BLaER1 (cell line): Measurements from ENCODE around the gene NPAS3.

Source experiments
- H3K27ac ChIP-seq: shearing (Covaris generic); formaldehyde crosslinking; 2 replicates; pipeline ENCODE4 v1.8.1; 2022
- H3K27me3 ChIP-seq: shearing (Covaris generic); formaldehyde crosslinking; 2 replicates; pipeline ENCODE4 v1.8.1; 2022
- H3K36me3 ChIP-seq: shearing (Covaris generic); formaldehyde crosslinking; 2 replicates; pipeline ENCODE4 v1.8.1; 2022
- H3K4me1 ChIP-seq: shearing (Covaris generic); formaldehyde crosslinking; 2 replicates; pipeline ENCODE4 v1.8.1; 2022
- H3K4me2 ChIP-seq: shearing (Covaris generic); formaldehyde crosslinking; 2 replicates; pipeline ENCODE4 v1.8.1; 2022
- H3K4me3 ChIP-seq: shearing (Covaris generic); formaldehyde crosslinking; 2 replicates; pipeline ENCODE4 v1.8.1; 2022
- H3K9ac ChIP-seq: shearing (Covaris generic); formaldehyde crosslinking; 2 replicates; pipeline ENCODE4 v1.8.1; 2022
- H3K9me3 ChIP-seq: shearing (Covaris generic); formaldehyde crosslinking; 2 replicates; pipeline ENCODE4 v1.8.1; 2022
- H4K20me1 ChIP-seq: shearing (Covaris generic); formaldehyde crosslinking; 2 replicates; pipeline ENCODE4 v1.8.1; 2022
- Cebpa-rat ChIP-seq: shearing (Covaris generic); IDR thresholded peaks from 2 replicates; pipeline ENCODE4 v1.8.1; 2022

Gene NPAS3

DNA sequence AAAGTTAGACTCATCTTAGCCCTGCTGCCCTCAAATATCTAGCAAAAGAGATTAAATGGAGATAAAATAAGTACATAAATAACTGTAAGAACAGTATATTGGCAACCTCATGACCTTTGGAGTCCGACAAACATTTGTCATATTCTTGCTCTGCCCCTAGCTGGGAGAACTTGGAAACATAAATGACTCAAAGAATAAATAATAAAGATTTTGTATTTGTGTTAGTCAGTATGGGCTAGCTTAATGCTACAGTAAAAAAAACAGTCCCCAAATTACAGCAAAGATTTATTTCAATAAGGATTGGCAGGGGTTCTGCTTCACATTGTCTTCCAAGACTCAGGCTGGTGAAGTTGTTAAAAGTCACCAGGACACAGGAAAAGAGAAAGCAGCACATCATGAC lies 791.5 kb downstream of the NPAS3 start:
- no peak overlapping the region for H3K9ac ChIP-seq
- no peaks in the 10 kb centered on the region for H3K27me3 ChIP-seq
- H3K4me1 ChIP-seq = peaks cover 13% of the 10 kb centered on the region
- H3K27ac ChIP-seq = no peak overlapping the region
- H3K4me3 ChIP-seq = no peak overlapping the region
- no peak for TF ChIP-seq Cebpa-rat
- H4K20me1 ChIP-seq = no peaks in the 10 kb centered on the region
- no peak overlapping the region for H3K4me2 ChIP-seq
- no peaks in the 10 kb centered on the region for H3K36me3 ChIP-seq
- no peaks in the 10 kb centered on the region for H3K9me3 ChIP-seq

DNA sequence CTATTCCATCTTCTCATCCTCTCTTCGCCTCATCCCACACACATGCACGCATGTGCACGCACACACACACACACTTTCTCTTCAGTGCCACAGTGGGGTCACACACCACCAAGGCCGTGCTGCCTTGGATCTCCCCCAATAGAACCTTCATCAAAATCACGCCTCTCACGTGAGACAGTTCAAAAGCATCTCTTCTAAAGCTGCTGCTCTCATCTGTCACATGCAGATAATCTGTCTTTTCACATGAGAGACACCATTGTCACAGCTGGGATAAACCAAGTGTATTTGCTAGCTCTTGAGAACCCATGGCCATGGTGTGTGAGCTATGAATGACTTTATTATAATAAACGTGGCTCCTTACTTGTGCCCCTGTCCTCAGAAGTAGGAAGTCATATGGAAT lies 793.5 kb downstream of the NPAS3 start:
- peaks cover 13% of the 10 kb centered on the region for H3K4me1 ChIP-seq
- no peak overlapping the region for H3K27ac ChIP-seq
- H3K4me3 ChIP-seq = no peak overlapping the region
- H3K36me3 ChIP-seq = no peaks in the 10 kb centered on the region
- no peak for TF ChIP-seq Cebpa-rat
- no peak overlapping the region for H3K9ac ChIP-seq
- H3K4me2 ChIP-seq = no peak overlapping the region
- H3K9me3 ChIP-seq = no peaks in the 10 kb centered on the region
- H4K20me1 ChIP-seq = no peaks in the 10 kb centered on the region
- no peaks in the 10 kb centered on the region for H3K27me3 ChIP-seq

DNA sequence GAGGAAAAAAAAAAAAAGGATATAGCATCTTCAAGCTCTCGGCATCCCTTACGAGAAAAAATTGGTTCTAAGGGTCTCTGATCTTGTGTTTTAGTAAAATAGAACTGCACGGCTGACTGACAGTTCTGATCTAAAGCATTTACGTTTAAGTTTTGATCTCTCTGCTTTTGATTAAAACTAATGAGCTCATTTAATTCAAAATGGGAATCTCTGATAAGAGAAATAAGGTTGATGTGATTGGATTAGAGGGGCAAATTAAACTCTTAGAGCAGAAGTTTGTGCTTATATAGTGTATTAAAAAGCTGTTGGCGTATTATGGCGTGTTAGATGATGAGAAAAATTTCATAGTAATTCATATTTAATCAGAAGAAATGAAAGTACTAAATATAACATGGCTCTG lies 794.6 kb downstream of the NPAS3 start:
- no peak overlapping the region for H3K4me3 ChIP-seq
- H3K4me1 ChIP-seq = peaks cover 13% of the 10 kb centered on the region
- no peaks in the 10 kb centered on the region for H4K20me1 ChIP-seq
- no peak overlapping the region; the same call in 1 of the 2 replicates for H3K4me2 ChIP-seq
- no peaks in the 10 kb centered on the region for H3K36me3 ChIP-seq
- no peak overlapping the region for H3K27ac ChIP-seq
- no peak for TF ChIP-seq Cebpa-rat
- H3K9me3 ChIP-seq = no peaks in the 10 kb centered on the region
- H3K9ac ChIP-seq = no peak overlapping the region
- H3K27me3 ChIP-seq = no peaks in the 10 kb centered on the region

DNA sequence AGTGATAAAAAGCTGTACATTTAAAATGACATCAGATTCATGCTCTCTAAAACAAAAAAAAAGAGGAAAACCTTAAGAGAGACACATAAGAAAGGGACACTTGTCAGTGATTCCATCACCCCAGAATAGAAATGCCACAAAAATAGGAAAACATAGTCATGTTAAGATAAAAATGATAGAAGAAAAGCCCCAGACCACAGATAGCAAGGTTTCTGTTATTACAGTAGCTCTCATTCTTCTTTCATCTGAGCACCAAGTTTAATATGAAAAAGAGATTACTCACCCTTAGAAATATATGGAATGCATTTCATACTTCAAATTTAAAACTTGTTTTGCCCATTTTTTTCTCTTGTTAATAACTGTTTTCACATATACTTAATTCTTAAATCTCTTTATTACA lies 795.0 kb downstream of the NPAS3 start:
- H3K36me3 ChIP-seq = no peaks in the 10 kb centered on the region
- no peaks in the 10 kb centered on the region for H4K20me1 ChIP-seq
- H3K9me3 ChIP-seq = no peaks in the 10 kb centered on the region
- peak overlapping the region; percentile 14; the same call in 1 of the 2 replicates for H3K4me2 ChIP-seq
- H3K27ac ChIP-seq = no peak overlapping the region
- no peaks in the 10 kb centered on the region for H3K27me3 ChIP-seq
- H3K4me3 ChIP-seq = no peak overlapping the region
- no peak overlapping the region for H3K9ac ChIP-seq
- peaks cover 13% of the 10 kb centered on the region for H3K4me1 ChIP-seq
- no peak for TF ChIP-seq Cebpa-rat

DNA sequence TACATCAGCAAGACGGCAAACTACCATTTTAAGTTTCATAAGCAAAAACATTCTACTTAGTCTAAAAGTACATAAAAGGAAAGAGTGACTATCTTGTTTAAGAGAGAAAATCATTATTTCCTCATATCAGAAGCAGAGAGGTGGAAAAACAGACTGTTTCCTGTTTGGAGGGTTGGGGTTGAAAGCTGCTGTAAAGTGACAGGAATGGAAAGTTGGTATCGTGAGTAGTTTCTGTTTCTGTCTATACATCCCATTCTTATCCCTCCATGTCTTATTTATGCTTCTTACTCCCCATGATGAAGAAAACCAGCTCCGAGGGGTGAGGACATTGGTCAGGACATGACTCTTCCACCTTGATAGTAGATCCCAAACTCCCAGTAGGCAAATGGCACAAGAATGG lies 795.7 kb downstream of the NPAS3 start:
- H3K4me3 ChIP-seq = no peak overlapping the region
- no peaks in the 10 kb centered on the region for H3K9me3 ChIP-seq
- H3K27ac ChIP-seq = peak overlapping the region; percentile 39; the same call in 1 of the 2 replicates
- no peak for TF ChIP-seq Cebpa-rat
- no peaks in the 10 kb centered on the region for H3K36me3 ChIP-seq
- H3K9ac ChIP-seq = no peak overlapping the region
- H3K4me2 ChIP-seq = peak overlapping the region; percentile 50
- H4K20me1 ChIP-seq = no peaks in the 10 kb centered on the region
- H3K4me1 ChIP-seq = peaks cover 13% of the 10 kb centered on the region
- no peaks in the 10 kb centered on the region for H3K27me3 ChIP-seq

DNA sequence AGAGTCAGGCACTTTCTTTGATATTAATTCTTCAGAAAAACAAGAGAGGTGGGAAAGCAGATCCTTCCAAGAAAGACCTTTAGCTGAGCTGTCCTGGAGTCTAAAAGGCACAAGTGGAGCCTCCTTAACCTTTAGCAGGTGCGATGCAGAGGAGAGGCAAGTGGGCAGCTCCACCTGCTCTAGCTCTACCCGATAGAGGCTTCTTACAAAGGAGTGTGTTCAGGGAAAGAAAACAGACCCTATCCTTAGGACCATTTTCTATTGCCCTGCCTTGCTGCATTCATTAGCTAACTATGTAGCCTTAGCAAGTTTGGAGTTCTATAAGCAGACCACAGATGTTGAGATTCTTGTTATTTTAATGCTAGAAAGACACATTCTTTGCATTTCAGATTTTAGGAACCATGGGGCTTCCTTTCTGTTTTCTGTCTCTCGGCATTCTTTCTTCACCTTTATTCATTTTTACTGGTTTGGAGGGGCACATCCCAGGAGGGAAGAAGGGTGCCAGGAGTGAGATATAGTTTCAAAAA lies 797.7 kb downstream of the NPAS3 start:
- H3K36me3 ChIP-seq = no peaks in the 10 kb centered on the region
- no peaks in the 10 kb centered on the region for H3K27me3 ChIP-seq
- no peak overlapping the region for H3K27ac ChIP-seq
- H4K20me1 ChIP-seq = no peaks in the 10 kb centered on the region
- H3K4me1 ChIP-seq = peaks cover 13% of the 10 kb centered on the region
- no peak for TF ChIP-seq Cebpa-rat
- H3K9ac ChIP-seq = no peak overlapping the region
- no peak overlapping the region for H3K4me3 ChIP-seq
- H3K4me2 ChIP-seq = no peak overlapping the region
- H3K9me3 ChIP-seq = no peaks in the 10 kb centered on the region

DNA sequence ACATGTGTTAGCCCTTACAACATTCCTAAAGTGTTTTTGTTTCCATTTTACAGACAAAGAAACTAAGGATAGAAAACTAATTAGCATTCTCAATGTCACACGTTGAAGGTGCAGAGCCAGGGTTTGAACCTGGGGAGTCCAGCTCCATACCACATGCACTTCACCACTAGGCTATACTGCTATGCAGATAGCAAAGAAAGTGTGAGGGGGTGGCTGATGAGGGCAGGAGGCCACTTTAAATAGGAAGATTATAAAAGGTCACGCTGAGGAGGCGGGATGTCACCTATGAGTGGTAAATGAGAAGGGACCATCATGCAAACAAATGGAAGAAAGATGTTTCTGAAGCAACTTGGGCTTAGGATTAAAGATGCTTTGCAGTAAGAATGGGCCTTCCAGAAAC lies 798.3 kb downstream of the NPAS3 start:
- TF ChIP-seq Cebpa-rat = no peak
- Histone ChIP-seq H4K20me1 (no peaks in the 10 kb centered on the region), H3K27ac (no peak overlapping the region)

DNA sequence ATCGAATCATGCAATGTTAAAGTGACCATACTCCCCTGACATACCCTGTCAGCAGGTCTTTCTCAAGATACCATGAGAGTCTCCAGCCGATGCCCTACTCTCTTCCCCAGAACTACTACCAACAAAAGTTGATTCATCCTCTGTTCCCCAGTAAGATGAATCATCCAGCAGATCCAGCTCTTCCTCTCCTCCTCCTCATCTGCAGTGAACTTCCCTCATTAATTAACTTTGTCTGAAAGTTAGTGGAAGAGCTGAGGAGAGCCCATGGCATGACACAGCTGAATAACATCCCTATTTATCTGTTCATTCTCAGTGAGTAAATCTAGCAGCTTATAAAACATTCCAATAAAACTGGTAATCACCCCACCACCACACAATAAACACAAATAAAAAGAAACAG lies 798.8 kb downstream of the NPAS3 start:
- Histone ChIP-seq H3K27ac (no peak overlapping the region), H3K4me2 (no peak overlapping the region), H3K9ac (no peak overlapping the region), H3K4me1 (peaks cover 13% of the 10 kb centered on the region), H3K4me3 (no peak overlapping the region), H4K20me1 (no peaks in the 10 kb centered on the region), H3K9me3 (no peaks in the 10 kb centered on the region), H3K36me3 (no peaks in the 10 kb centered on the region), H3K27me3 (no peaks in the 10 kb centered on the region)
- no peak for TF ChIP-seq Cebpa-rat

More for the DNA sequence above, 798.3 kb downstream of the NPAS3 start:
- Histone ChIP-seq H3K36me3 (no peaks in the 10 kb centered on the region), H3K9me3 (no peaks in the 10 kb centered on the region), H3K27me3 (no peaks in the 10 kb centered on the region), H3K4me1 (peaks cover 13% of the 10 kb centered on the region), H3K9ac (no peak overlapping the region), H3K4me2 (no peak overlapping the region), H3K4me3 (no peak overlapping the region)

DNA sequence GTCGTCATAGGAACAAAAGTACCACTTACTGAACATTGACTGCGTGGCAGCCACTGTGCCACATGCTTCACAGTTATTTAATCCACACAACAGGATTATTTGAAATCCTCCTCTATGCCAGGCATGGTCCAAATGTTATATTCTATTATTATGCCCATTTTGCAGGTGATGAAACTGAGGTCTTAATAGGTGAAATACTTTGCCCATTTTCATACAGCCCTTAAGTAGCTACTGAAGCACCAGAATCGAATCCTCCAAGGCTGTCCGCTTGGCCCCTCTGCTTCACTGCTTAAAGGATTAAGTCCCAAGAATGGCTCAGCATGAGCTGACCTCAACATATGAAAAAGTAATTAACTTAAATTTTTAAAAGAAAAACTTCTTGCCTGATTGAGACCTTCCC lies 799.4 kb downstream of the NPAS3 start:
- Histone ChIP-seq H3K9me3 (peaks cover 4% of the 10 kb centered on the region), H3K4me3 (no peak overlapping the region), H4K20me1 (no peaks in the 10 kb centered on the region), H3K4me1 (peaks cover 13% of the 10 kb centered on the region), H3K36me3 (no peaks in the 10 kb centered on the region), H3K27me3 (no peaks in the 10 kb centered on the region), H3K27ac (no peak overlapping the region), H3K9ac (no peak overlapping the region), H3K4me2 (no peak overlapping the region)
- TF ChIP-seq Cebpa-rat = no peak

DNA sequence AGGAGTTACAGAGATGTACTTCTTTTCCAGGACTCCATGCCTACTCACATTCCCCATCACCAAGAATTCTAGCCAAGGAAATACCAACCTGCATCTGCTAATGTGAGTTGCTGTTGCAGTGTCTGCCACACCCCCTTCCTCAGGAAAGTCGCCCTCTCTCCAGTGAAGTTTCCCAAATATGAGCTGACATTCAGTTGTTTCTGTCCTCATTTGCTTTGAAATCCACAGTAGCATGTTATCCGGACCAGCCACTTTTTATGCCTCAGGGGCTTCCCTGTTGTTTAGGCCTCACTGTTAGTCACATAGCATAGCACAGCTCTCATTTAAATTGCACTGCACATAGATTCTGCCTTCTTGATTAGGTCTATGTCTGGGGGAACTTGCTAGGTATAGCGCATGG lies 799.8 kb downstream of the NPAS3 start:
- no peak overlapping the region for H3K4me3 ChIP-seq
- H3K36me3 ChIP-seq = no peaks in the 10 kb centered on the region
- no peak overlapping the region for H3K4me2 ChIP-seq
- H3K4me1 ChIP-seq = peaks cover 12% of the 10 kb centered on the region
- H3K9ac ChIP-seq = no peak overlapping the region
- H4K20me1 ChIP-seq = no peaks in the 10 kb centered on the region
- no peaks in the 10 kb centered on the region for H3K27me3 ChIP-seq
- no peak for TF ChIP-seq Cebpa-rat
- H3K27ac ChIP-seq = no peak overlapping the region
- H3K9me3 ChIP-seq = peaks cover 9% of the 10 kb centered on the region

DNA sequence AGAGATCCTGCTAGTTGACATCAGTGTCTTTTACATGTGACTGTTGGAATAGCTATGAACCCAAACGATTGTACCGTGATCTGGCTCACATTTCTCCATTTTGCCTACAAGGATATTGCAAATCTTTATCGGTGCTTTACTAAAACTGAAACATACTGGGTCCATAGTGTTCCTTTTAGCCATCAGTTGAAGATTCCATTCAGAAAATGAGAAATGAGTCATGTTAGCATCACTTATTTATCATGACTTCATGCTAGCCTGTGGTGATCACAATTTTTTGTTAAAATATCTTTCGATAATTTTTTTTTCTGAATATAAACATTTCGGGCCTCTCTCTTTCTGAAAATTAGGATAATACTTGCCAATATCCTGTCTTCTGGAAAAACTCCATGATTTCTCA lies 801.9 kb downstream of the NPAS3 start:
- Histone ChIP-seq H3K4me3 (no peak overlapping the region), H3K36me3 (no peaks in the 10 kb centered on the region), H4K20me1 (no peaks in the 10 kb centered on the region), H3K27me3 (no peaks in the 10 kb centered on the region), H3K4me2 (no peak overlapping the region), H3K9ac (no peak overlapping the region), H3K9me3 (peaks cover 20% of the 10 kb centered on the region), H3K27ac (no peak overlapping the region), H3K4me1 (no peaks in the 10 kb centered on the region)
- no peak for TF ChIP-seq Cebpa-rat
